IPS DF 4.7 (cell line): Measurements from ENCODE around the gene VNN1.
"Not testable (repeated sequence)": the region's sequence is repeated elsewhere in the genome, so short reads cannot be mapped to it uniquely, and the experiment has no call there.

Experiments
- DNase-seq: peaks from one replicate; pipeline ENCODE4 v3.0.0-alpha.2; 2013; ENCODE audit warnings: low spot score; ENCODE audit errors: extremely low read depth

The VNN1 gene

DNA sequence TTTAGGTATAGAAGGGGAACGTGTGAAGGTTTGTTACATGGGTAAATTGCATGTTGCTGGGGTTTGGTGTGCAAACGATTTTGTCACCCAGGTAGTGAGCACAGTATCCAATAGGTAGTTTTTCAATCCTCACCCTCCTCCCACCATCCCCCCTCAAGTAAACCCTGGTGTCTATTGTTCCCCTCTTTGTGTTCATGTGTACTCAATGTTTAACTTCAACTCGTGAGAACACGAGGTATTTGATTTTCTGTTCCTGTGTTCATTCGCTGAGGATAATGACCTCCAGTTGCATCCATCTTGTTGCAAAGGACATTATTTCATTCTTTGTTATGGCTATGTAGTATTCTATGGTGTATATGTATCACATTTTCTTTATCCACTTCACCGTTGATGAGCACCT, 11.6 kb upstream of the VNN1 start:
- no peak for DNase-seq

- DNase-seq = no peak
Observed at GRCh38 chr6:132719736-132720448, 6.0 kb upstream of the VNN1 start.

- no peak for DNase-seq
Observed at GRCh38 chr6:132715881-132716637, 2.2 kb upstream of the VNN1 start.

GRCh38 chr6:132715204-132715603, 1.3 kb upstream of the VNN1 start:
- DNase-seq = peak; percentile 51

DNA sequence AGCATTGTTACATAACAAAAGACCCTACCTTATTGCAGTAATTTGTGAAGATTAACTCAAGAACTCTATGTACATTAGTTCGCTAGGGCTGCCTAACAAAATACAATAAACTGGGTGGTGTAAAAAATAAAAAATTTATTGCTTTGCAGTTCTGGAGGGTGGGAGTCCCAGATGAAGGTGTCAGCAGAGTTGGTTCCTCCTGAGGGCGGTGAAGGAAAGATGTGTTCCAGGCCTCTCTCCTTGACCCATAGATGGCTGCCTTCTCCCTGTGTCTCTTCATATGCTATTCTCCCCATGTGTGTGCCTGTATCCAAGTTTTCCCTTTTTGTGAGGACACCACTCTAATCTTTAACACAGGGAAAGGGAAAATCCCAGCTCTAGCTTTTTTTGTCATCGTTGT, 305 bp upstream of the VNN1 start:
- no peak for DNase-seq

DNA sequence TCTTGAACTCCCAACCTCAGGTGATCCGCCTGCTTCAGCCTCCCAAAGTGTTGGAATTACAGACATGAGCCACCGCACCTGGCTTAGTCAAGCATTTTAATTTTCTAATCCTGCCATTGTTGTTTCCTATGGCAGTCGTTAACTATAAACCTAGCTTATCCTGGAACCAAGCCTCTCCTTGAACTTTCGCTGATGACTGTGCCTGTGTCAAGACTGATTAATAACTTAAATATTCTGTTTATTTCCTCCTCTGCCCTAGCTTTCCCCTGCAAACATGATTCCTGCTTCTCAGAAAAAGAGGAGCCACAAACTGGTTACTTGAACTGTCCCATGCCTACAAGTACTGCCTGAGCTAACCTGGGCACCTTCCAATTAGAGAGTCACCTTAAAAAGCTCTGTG, 1.5 kb downstream of the VNN1 start:
- no peak for DNase-seq

DNA sequence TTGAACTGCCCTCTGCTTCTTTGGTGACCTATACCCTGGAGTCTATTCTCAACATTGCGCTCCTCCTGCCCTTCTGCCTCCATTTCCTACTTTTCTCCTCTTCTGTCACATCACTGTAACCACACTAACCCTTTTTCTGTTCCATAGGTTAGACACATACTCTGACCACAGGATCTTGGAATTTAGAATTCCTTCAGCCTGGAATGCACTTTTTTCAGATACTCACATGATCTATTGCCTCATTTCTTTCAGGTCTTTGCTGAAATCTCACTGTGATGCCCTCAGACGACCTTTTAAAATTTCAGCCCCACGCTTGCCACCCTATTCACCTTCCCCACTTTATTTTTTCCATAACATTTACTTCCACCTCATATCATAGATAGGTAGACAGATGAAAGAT, 5.1 kb downstream of the VNN1 start:
- no peak for DNase-seq

GRCh38 chr6:132708002-132708401, 5.9 kb downstream of the VNN1 start:
- no peak for DNase-seq

DNA sequence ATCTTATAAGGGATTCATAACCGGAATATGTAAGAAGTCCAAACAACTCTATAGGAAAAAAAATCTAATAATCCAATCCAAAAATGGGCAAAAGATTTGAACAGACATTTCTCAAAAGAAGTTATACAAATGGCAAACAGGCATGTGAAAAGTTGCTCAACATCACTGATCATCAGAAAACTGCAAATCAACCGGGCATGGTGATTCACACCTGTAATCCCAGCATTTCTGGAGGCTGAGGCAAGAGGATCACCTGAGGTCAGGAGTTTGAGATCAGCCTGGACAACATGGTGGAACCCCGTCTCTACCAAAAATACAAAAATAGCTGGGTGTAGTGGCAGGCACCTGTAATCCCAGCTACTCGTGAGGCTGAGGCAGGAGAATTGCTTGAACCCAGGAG, 7.1 kb downstream of the VNN1 start:
- DNase-seq = not testable (repeated sequence)

GRCh38 chr6:132703936-132704335, 9.9 kb downstream of the VNN1 start:
- no peak for DNase-seq

- no peak for DNase-seq
Observed at GRCh38 chr6:132698608-132699007, 15.2 kb downstream of the VNN1 start.

DNA sequence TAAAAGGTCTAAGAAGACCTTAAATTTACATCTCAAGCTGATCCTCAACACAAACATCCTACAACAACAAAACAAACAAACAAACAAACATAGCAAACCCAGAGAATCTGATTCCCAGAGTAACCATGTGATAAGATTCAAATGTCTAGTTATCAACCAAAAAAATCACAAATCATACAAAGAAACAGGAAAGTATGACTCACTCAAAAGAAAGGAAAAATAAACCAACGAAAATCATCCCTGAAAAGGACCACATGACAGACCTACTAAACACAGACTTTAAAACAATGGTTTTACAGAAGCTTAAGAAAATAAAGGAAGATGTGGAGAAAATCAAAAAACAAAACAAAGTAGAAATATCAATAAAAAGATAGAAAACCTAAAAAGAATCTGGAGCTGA, 18.1 kb downstream of the VNN1 start:
- no peak for DNase-seq

GRCh38 chr6:132693478-132693877, 20.4 kb downstream of the VNN1 start:
- DNase-seq = no peak

GRCh38 chr6:132690678-132691077, 23.2 kb downstream of the VNN1 start:
- no peak for DNase-seq

GRCh38 chr6:132687306-132687705, 26.5 kb downstream of the VNN1 start:
- no peak for DNase-seq

GRCh38 chr6:132686531-132686930, 27.3 kb downstream of the VNN1 start:
- DNase-seq = no peak

DNA sequence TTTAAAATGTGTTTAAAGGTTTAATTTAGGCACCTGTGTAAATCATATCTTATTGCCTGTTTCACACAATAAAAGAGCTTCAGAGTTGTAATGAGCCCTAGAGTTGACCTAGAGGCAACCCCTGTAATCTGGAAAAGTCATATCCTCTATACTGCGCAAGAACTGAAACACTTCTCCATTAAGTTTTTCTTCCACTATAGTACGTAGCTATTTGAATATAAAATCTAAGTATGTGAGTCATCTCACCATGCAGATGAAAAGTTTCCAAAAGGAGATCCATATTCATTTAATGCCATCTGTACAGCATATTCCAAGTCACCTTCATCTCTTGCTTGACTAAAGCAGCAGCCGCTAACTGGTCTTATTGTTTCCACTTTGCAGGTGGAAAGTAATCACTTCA, 28.8 kb downstream of the VNN1 start:
- DNase-seq = no peak

GRCh38 chr6:132684272-132684671, 29.6 kb downstream of the VNN1 start:
- no peak for DNase-seq

DNA sequence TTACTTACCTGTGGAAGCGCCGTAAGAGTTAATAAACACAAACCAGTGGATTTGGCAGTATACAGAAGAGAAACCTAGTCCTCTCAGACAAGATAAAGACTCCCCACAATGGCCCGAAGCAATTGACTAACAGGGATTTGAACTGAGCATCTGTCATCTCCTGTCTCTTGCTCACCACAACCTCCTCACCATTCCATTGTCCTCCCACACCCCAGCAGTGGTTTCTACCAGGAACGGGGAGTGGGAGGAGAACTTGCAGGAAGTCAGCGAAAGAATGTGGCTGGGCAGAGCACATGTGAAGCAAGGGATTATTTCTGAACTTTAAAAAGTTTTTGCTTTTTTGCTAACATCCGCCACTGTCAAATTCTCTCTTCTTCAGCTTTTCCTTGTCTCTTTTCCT, 30.3 kb downstream of the VNN1 start:
- no peak for DNase-seq

DNA sequence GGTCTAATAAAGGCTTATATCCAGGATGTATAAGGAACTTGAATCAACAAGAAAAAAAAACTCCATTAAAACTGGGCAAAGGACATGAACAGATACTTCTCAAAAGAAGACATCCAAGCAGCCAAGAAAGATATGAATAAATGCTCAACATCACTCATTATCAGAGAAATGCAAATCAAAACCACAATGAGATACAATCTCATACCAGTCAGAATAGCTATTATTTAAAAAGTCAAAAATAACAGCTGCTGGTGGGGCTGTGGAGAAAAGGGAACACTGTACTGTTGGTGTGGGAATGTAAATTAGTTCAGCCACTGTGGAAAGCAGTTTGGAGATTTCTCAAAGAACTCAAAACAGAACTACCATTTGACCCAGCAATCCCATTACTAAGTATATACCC, 34.8 kb downstream of the VNN1 start:
- not testable (repeated sequence) for DNase-seq

- no peak for DNase-seq
Observed at GRCh38 chr6:132675749-132676148, 38.1 kb downstream of the VNN1 start.

GRCh38 chr6:132675002-132675401, 38.9 kb downstream of the VNN1 start:
- DNase-seq = no peak
